Measurements from ENCODE around the gene PSORS1C2. TPM values are rescaled to one million over a fixed set of nuclear protein-coding genes. Genes with fewer than 3 reads are reported as not detected.

Gene PSORS1C2
- total RNA-seq, 1 donor from 2014 or later = not detected

GRCh38 chr6:31163922-31164321 lies 25.1 kb upstream of the PSORS1C2 start:
- Histone ChIP-seq H3K27ac (no peak overlapping the region), H3K27me3 (no peaks in the 10 kb centered on the region)
- intact Hi-C loops (cut with DNase I) = no loop called here

GRCh38 chr6:31162463-31163165 lies 23.7 kb upstream of the PSORS1C2 start:
- H3K36me3 ChIP-seq = no peaks in the 10 kb centered on the region
- no peaks in the 10 kb centered on the region for H3K27me3 ChIP-seq
- no peak overlapping the region for H3K27ac ChIP-seq
- no peak for DNase-seq (ENCODE audit: extremely low spot score in 2 of 2)
- intact Hi-C loops (cut with DNase I) = no loop called here
- TF ChIP-seq POLR2AphosphoS5 (IDR thresholded peaks at IDR 0.05; ENCODE audit: insufficient read depth in 1 of 2, low read depth in 1 of 2) = no peak
- TF ChIP-seq POLR2A (IDR thresholded peaks at IDR 0.05) = no peak
- no peak for TF ChIP-seq CTCF (IDR thresholded peaks at IDR 0.05)
- peaks cover 17% of the 10 kb centered on the region for H3K4me1 ChIP-seq
- no peak overlapping the region for H3K4me3 ChIP-seq
- no peaks in the 10 kb centered on the region for H3K9me3 ChIP-seq

More at GRCh38 chr6:31163922-31164321, 25.1 kb upstream of the PSORS1C2 start:
- no peaks in the 10 kb centered on the region for H3K36me3 ChIP-seq
- H3K4me3 ChIP-seq = no peak overlapping the region
- H3K9me3 ChIP-seq = no peaks in the 10 kb centered on the region
- no peak for TF ChIP-seq POLR2A (IDR thresholded peaks at IDR 0.05)
- no peak for TF ChIP-seq POLR2AphosphoS5 (IDR thresholded peaks at IDR 0.05; ENCODE audit: insufficient read depth in 1 of 2, low read depth in 1 of 2)
- no peak for TF ChIP-seq CTCF (IDR thresholded peaks at IDR 0.05)
- peaks cover 10% of the 10 kb centered on the region for H3K4me1 ChIP-seq
- no peak for DNase-seq (ENCODE audit: extremely low spot score in 2 of 2)

- H3K36me3 ChIP-seq = no peaks in the 10 kb centered on the region
- intact Hi-C loops (cut with DNase I) = no loop called here
- TF ChIP-seq CTCF (IDR thresholded peaks at IDR 0.05) (no peak), POLR2AphosphoS5 (IDR thresholded peaks at IDR 0.05; ENCODE audit: insufficient read depth in 1 of 2, low read depth in 1 of 2) (no peak), POLR2A (IDR thresholded peaks at IDR 0.05) (no peak)
Observed at GRCh38 chr6:31161216-31162126, 22.6 kb upstream of the PSORS1C2 start.

GRCh38 chr6:31158863-31159855 lies 20.3 kb upstream of the PSORS1C2 start:
- peaks cover 27% of the 10 kb centered on the region for H3K4me1 ChIP-seq
- H3K27me3 ChIP-seq = no peaks in the 10 kb centered on the region
- no peak for TF ChIP-seq POLR2A (IDR thresholded peaks at IDR 0.05)
- no peak for TF ChIP-seq CTCF (IDR thresholded peaks at IDR 0.05)
- no peak for TF ChIP-seq POLR2AphosphoS5 (IDR thresholded peaks at IDR 0.05; ENCODE audit: insufficient read depth in 1 of 2, low read depth in 1 of 2)
- no peaks in the 10 kb centered on the region for H3K36me3 ChIP-seq
- H3K9me3 ChIP-seq = no peaks in the 10 kb centered on the region
- DNase-seq (ENCODE audit: extremely low spot score in 2 of 2) = no peak
- intact Hi-C loops (cut with DNase I) = no loop called here
- H3K27ac ChIP-seq = peak overlapping the region; percentile 82
- peak overlapping the region; percentile 82 to 85 for H3K4me3 ChIP-seq

More at GRCh38 chr6:31161216-31162126, 22.6 kb upstream of the PSORS1C2 start:
- H3K27me3 ChIP-seq = no peaks in the 10 kb centered on the region
- peaks cover 27% of the 10 kb centered on the region for H3K4me1 ChIP-seq
- no peak overlapping the region for H3K27ac ChIP-seq
- DNase-seq (ENCODE audit: extremely low spot score in 2 of 2) = no peak
- H3K4me3 ChIP-seq = no peak overlapping the region
- no peaks in the 10 kb centered on the region for H3K9me3 ChIP-seq

Measured in vagina (tissue), 2 donors.